ENCODE measurements around the gene B4GALT4. TPM values are rescaled to one million over a fixed set of nuclear protein-coding genes. Genes with fewer than 3 reads are reported as not detected.
A peak's percentile ranks its signal among the peaks of the same experiment; 100 is the strongest.
"Not testable (repeated sequence)": the region's sequence is repeated elsewhere in the genome, so short reads cannot be mapped to it uniquely, and the experiment has no call there.

Gene B4GALT4
- 10 to 100 TPM; 13.8 to 21.0 TPM for total RNA-seq

- Mint-ChIP-seq H3K9me3 (no peaks in the 10 kb centered on the region), H3K36me3 (peaks cover 6 to 22% of the 10 kb centered on the region in 2 donors), H3K27ac (peak within 1 kb of the TSS; percentile 90 to 97)
- ATAC-seq (peak; percentile 79 to 84), DNase-seq (ENCODE audit: low spot score in 2 of 2) (peak; percentile 78 to 86)
Observed at GRCh38 chr3:119240591-119241434, at the start of gene B4GALT4. TSS of gene B4GALT4 (minus strand) at chr3:119240878. CDS start at chr3:119230099, 10,779 bp downstream.

GRCh38 chr3:119289404-119289770 lies 48.7 kb upstream of the B4GALT4 start:
- ATAC-seq (no peak), DNase-seq (ENCODE audit: low spot score in 2 of 2) (no peak)
- Mint-ChIP-seq H3K9me3 (peaks cover 13 to 24% of the 10 kb centered on the region in 2 donors), H3K36me3 (peaks cover 6 to 24% of the 10 kb centered on the region in 2 donors), H3K27ac (no peak overlapping the region)

GRCh38 chr3:119288669-119289403 lies 48.2 kb upstream of the B4GALT4 start:
- H3K36me3 Mint-ChIP-seq = peaks cover 9 to 26% of the 10 kb centered on the region in 2 donors
- H3K27ac Mint-ChIP-seq = no peak overlapping the region
- DNase-seq (ENCODE audit: low spot score in 2 of 2) = no peak
- ATAC-seq = no peak
- H3K9me3 Mint-ChIP-seq = peaks cover 13 to 26% of the 10 kb centered on the region in 2 donors

- no peak for ATAC-seq
- Mint-ChIP-seq H3K9me3 (peaks cover 16 to 17% of the 10 kb centered on the region in 2 donors), H3K36me3 (peaks cover 19 to 22% of the 10 kb centered on the region in 2 donors), H3K27ac (no peak overlapping the region)
- no peak for DNase-seq (ENCODE audit: low spot score in 2 of 2)
Observed at GRCh38 chr3:119279584-119280243, 39.0 kb upstream of the B4GALT4 start.

GRCh38 chr3:119279101-119279554 lies 38.5 kb upstream of the B4GALT4 start:
- Mint-ChIP-seq H3K36me3 (peaks cover 19 to 22% of the 10 kb centered on the region in 2 donors), H3K27ac (no peak overlapping the region), H3K9me3 (peaks cover 16 to 17% of the 10 kb centered on the region in 2 donors)
- ATAC-seq (no peak), DNase-seq (ENCODE audit: low spot score in 2 of 2) (no peak)

GRCh38 chr3:119276680-119277079 lies 36.0 kb upstream of the B4GALT4 start:
- no peak for DNase-seq (ENCODE audit: low spot score in 2 of 2)

DNA sequence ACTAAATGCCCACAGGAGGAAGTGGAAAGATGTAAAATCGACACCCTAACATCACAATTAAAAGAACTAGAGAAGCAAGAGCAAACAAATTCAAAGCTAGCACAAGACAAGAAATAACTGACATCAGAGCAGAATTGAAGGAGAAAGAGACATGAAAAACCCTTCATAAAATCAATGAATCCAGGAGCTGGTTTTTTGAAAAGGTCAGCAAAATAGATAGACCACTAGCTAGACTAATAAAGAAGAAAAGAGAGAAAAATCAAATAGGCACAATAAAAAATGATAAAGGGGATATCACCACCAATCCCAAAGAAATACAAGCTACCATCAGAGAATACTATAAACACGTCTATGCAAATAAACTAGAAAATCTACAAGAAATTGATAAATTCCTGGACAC lies 29.5 kb upstream of the B4GALT4 start:
- DNase-seq (ENCODE audit: low spot score in 2 of 2); ATAC-seq; H3K27ac Mint-ChIP-seq: not testable (repeated sequence)
- Mint-ChIP-seq H3K9me3 (peaks cover 4 to 15% of the 10 kb centered on the region in 2 donors), H3K36me3 (peaks cover 10 to 13% of the 10 kb centered on the region in 2 donors)

More at GRCh38 chr3:119276680-119277079, 36.0 kb upstream of the B4GALT4 start:
- ATAC-seq = no peak
- H3K9me3 Mint-ChIP-seq = peaks cover 3 to 4% of the 10 kb centered on the region in 2 donors
- peaks cover 3% of the 10 kb centered on the region in 2 donors for H3K36me3 Mint-ChIP-seq
- no peak overlapping the region for H3K27ac Mint-ChIP-seq

DNA sequence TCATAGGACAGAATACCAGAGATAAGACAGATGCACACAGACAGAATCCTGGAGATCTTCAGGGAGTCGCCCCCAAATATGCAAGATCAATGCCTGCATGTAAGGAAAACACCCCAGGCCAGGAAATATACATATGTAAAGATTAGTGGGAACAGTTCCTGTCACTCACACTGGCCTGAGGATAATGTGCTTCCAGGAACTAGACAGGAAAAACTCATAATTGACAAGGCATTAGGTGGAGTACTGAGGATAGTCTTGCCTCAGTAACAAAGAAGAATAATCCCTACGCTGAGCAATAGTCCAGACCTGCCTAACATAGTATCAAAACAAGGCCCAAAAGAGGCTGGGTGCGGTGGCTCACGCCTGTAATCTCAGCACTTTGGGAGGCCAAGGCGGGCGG lies 20.4 kb upstream of the B4GALT4 start:
- no peak for ATAC-seq

DNA sequence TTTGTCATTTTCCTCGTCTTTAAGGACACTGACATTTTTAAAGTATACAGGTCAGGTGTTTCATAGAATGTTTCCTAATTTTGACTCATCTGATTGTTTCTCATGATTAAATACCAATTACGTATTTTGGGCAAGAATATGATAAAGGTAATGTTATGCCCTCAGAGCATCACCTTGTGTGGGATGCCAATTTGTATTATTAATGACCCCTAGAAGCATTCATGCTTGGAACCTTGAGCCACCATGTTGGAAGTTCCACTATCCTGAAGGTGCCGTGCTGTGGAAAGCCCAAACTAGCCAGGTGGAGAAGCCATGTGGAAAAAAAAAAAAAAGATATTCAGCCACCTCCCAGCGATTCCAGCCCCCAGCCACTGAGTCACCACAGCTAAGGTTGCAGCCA lies 19.1 kb upstream of the B4GALT4 start:
- DNase-seq (ENCODE audit: low spot score in 2 of 2) = no peak
- Mint-ChIP-seq H3K27ac (no peak overlapping the region), H3K9me3 (no peaks in the 10 kb centered on the region), H3K36me3 (no peaks in the 10 kb centered on the region)
- ATAC-seq = no peak

More for the DNA sequence above, 20.4 kb upstream of the B4GALT4 start:
- no peak overlapping the region for H3K27ac Mint-ChIP-seq
- no peaks in the 10 kb centered on the region for H3K36me3 Mint-ChIP-seq
- no peaks in the 10 kb centered on the region for H3K9me3 Mint-ChIP-seq
- DNase-seq (ENCODE audit: low spot score in 2 of 2) = no peak

DNA sequence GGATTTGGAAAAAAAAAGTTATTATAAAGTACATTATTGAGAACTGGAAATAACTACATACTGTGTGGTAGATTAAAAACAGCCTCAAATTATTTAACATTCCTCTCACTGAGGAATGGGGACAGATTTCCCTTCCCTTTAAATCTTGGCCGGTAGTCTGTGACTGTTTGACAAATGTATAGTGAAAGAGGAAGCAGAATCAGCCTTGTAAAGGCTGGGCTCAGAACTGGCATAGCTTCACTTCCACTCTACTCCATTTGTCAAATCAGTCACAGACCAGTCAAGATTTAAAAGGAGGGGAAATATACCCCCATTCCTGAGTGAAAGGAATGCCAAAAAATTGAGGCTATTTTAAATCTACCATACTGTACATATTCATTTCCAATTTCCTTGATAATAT lies 18.2 kb upstream of the B4GALT4 start:
- ATAC-seq = no peak
- no peak for DNase-seq (ENCODE audit: low spot score in 2 of 2)
- Mint-ChIP-seq H3K9me3 (no peaks in the 10 kb centered on the region), H3K36me3 (no peaks in the 10 kb centered on the region), H3K27ac (no peak overlapping the region)

DNA sequence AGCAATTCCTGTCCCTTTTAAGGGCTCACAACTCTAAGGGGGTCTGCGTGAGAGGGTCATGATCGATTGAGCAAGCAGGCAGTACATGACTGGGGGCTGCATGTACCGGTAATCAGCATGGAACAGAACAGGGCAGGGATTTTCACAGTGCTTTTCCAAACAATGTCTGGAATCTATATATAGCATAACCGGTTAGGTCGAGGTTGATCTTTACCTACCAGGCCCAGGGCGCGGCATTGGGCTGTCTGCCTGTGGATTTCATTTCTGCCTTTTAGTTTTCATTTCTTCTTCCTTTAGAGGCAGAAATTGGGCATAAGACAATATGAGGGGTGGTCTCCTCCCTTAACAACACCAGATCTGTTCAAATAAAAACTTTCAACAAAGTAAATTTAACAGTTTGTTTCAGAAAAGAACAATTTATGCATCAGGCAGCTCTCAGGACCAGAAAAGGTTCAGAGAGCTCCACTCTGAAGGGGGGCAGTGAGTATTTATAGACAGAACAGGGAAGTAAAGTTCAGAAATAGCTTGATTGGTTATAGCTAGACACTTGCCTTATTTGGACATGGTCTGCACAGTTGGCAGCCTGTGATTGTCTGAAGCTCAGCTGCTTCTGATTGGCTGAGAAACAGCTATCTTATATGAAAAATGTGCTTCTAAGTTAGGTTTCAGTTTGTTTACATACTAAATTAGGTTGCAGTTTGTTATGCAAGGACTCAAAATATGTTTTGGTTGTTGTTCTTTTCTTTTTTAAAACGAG lies 17.2 kb upstream of the B4GALT4 start:
- ATAC-seq (no peak), DNase-seq (ENCODE audit: low spot score in 2 of 2) (no peak)
- Mint-ChIP-seq H3K9me3 (no peaks in the 10 kb centered on the region), H3K27ac (no peak overlapping the region), H3K36me3 (no peaks in the 10 kb centered on the region)

GRCh38 chr3:119257111-119257510 lies 16.4 kb upstream of the B4GALT4 start:
- H3K27ac Mint-ChIP-seq = no peak overlapping the region
- H3K36me3 Mint-ChIP-seq = no peaks in the 10 kb centered on the region
- DNase-seq (ENCODE audit: low spot score in 2 of 2) (no peak), ATAC-seq (no peak)
- H3K9me3 Mint-ChIP-seq = no peaks in the 10 kb centered on the region

GRCh38 chr3:119255214-119255613 lies 14.5 kb upstream of the B4GALT4 start:
- no peak for ATAC-seq
- Mint-ChIP-seq H3K36me3 (no peaks in the 10 kb centered on the region), H3K27ac (no peak overlapping the region), H3K9me3 (no peaks in the 10 kb centered on the region)
- DNase-seq (ENCODE audit: low spot score in 2 of 2) = no peak

GRCh38 chr3:119245778-119246177 lies 5.1 kb upstream of the B4GALT4 start:
- Mint-ChIP-seq H3K9me3 (peaks cover 15 to 21% of the 10 kb centered on the region in 2 donors), H3K27ac (no peak overlapping the region), H3K36me3 (peaks cover 16 to 20% of the 10 kb centered on the region in 2 donors)
- DNase-seq (ENCODE audit: low spot score in 2 of 2) (no peak), ATAC-seq (no peak)

DNA sequence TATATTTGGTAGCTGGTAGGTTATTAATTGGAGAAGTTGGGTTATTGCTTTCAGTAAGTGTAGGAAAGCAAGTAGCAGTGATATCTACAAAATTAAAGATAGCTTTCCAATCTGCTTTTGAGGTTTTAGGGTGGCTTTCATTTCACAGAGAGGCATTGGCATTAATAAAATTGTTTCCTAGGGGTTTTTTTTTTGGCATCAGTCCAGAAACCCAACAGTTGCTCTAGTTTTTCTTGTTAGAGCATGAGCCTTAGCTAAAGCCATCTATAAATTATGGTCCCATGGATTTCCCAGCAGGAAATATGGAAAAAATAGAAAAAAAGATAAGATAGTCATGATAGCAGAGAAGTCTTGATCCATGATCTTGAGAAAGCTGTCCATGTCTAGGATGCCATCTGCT lies 3.0 kb upstream of the B4GALT4 start:
- Mint-ChIP-seq H3K27ac (no peak overlapping the region), H3K9me3 (peaks cover 10 to 13% of the 10 kb centered on the region in 2 donors), H3K36me3 (peaks cover 9 to 24% of the 10 kb centered on the region in 2 donors)
- ATAC-seq (no peak), DNase-seq (ENCODE audit: low spot score in 2 of 2) (no peak)

GRCh38 chr3:119243058-119243529 lies 2.4 kb upstream of the B4GALT4 start:
- Mint-ChIP-seq H3K9me3 (peaks cover 8 to 10% of the 10 kb centered on the region in 2 donors), H3K36me3 (peaks cover 6 to 24% of the 10 kb centered on the region in 2 donors)
- DNase-seq (ENCODE audit: low spot score in 2 of 2); ATAC-seq; H3K27ac Mint-ChIP-seq: not testable (repeated sequence)

All from activated naive CD4-positive, alpha-beta T cell treated with anti-CD3 and anti-CD28 coated beads, Interleukin-2, amount 50 U/mL, for 72 hours (primary cell).